Nephron progenitor cell (in vitro differentiated cells): ENCODE data around the gene LRRC42.

Experiments
- DNase-seq: peaks from one replicate; pipeline ENCODE4 v3.0.0; 2021
- H3K27ac Mint-ChIP-seq: 2 replicates; pipeline ENCODE4 v1.8.0; 2021; ENCODE audit warnings: mild to moderate bottlenecking, moderate library complexity, mixed read lengths
- H3K27me3 Mint-ChIP-seq: 2 replicates; pipeline ENCODE4 v1.8.0; 2021; ENCODE audit warnings: mild to moderate bottlenecking, low read depth, mixed read lengths; ENCODE audit not compliant: poor library complexity
- H3K36me3 Mint-ChIP-seq: 2 replicates; pipeline ENCODE4 v1.8.0; 2021; ENCODE audit warnings: low read depth, mixed read lengths
- H3K4me1 Mint-ChIP-seq: 2 replicates; pipeline ENCODE4 v1.8.0; 2021; ENCODE audit warnings: mixed read lengths
- H3K4me3 Mint-ChIP-seq: 2 replicates; pipeline ENCODE4 v1.8.0; 2021; ENCODE audit warnings: mild to moderate bottlenecking, moderate library complexity, mixed read lengths
- H3K9me3 Mint-ChIP-seq: 2 replicates; pipeline ENCODE4 v1.8.0; 2021; ENCODE audit warnings: mild to moderate bottlenecking, moderate library complexity, mixed read lengths
- TF ChIP-seq, protein P1 (sequence below): fragments of 200-600 bp; sonication (generic); IDR thresholded peaks from 2 replicates; pipeline ENCODE4 v1.5.0; 2021; ENCODE audit warnings: antibody characterized with exemption

The LRRC42 gene

GRCh38 chr1:54008876-54009275 is 62.7 kb downstream of the LRRC42 start:
- Mint-ChIP-seq H3K4me1 (peaks cover 22% of the 10 kb centered on the region), H3K27me3 (peaks cover 27% of the 10 kb centered on the region)

DNA sequence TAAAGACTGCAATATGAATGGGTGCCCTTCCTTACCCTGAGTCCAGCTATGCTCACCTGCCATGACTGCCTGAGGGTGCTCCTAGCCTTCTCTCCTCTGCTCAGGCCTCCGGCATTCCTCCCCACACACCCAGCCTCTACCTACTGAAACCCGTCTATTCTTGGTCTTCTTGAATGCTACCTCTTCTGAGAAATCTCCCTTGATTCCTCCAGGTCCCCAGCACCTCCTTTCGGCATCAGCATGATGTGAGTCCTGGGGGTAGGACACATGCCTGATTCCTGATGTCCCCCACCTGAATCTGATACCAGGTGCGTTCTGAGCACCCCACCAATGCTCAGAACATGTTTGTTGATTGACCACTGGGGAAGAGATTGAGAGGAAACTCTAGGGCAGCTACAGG is 63.3 kb downstream of the LRRC42 start:
- H3K9me3 Mint-ChIP-seq: peaks cover 10% of the 10 kb centered on the region
- TF ChIP-seq, protein P1, sequence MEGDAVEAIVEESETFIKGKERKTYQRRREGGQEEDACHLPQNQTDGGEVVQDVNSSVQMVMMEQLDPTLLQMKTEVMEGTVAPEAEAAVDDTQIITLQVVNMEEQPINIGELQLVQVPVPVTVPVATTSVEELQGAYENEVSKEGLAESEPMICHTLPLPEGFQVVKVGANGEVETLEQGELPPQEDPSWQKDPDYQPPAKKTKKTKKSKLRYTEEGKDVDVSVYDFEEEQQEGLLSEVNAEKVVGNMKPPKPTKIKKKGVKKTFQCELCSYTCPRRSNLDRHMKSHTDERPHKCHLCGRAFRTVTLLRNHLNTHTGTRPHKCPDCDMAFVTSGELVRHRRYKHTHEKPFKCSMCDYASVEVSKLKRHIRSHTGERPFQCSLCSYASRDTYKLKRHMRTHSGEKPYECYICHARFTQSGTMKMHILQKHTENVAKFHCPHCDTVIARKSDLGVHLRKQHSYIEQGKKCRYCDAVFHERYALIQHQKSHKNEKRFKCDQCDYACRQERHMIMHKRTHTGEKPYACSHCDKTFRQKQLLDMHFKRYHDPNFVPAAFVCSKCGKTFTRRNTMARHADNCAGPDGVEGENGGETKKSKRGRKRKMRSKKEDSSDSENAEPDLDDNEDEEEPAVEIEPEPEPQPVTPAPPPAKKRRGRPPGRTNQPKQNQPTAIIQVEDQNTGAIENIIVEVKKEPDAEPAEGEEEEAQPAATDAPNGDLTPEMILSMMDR: no peak
- no peaks in the 10 kb centered on the region for H3K36me3 Mint-ChIP-seq
- H3K4me3 Mint-ChIP-seq: no peak overlapping the region
- H3K4me1 Mint-ChIP-seq: peaks cover 23% of the 10 kb centered on the region
- peaks cover 27% of the 10 kb centered on the region for H3K27me3 Mint-ChIP-seq
- DNase-seq: no peak
- H3K27ac Mint-ChIP-seq: no peak overlapping the region

More at GRCh38 chr1:54008876-54009275, 62.7 kb downstream of the LRRC42 start:
- peaks cover 10% of the 10 kb centered on the region for H3K9me3 Mint-ChIP-seq
- no peak for DNase-seq
- H3K4me3 Mint-ChIP-seq: no peak overlapping the region
- H3K36me3 Mint-ChIP-seq: no peaks in the 10 kb centered on the region
- H3K27ac Mint-ChIP-seq: no peak overlapping the region
- TF ChIP-seq, protein P1: no peak

DNA sequence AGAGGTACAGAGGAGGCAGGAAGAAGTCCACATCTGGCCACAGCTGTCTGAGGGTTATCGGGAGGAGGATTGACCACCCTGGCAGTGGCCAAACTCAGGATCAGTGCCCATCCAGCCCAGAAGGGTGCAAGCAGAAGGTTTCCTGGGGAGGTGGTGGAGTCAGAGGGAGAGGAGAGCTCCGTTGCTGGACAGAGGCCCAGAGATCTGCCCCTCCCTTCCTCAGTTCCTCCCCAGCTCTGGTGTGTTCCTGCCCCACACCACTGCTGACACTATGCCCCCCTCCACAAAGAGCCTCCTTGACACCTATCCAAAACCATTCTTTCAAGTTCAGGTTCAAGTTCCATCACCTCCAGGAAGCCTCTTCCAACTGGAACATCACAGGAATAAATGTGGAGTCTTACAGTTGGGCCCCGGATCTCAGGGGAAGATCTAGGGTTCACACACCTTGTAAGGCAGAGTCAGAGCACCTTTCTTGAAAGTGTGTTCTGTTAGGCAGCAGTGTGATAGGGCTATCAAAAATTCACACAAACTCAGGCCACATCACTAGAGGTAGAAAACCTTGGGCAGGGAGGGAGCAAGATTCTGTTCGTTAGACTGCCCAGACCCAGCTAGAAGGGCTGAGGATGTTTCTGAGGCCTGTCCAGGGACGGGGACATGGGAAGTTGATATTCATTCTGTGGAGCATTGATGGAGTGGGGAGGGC is 64.4 kb downstream of the LRRC42 start:
- Mint-ChIP-seq H3K4me1 (peaks cover 23% of the 10 kb centered on the region), H3K27me3 (peaks cover 27% of the 10 kb centered on the region)

GRCh38 chr1:54011316-54012007 is 65.3 kb downstream of the LRRC42 start:
- no peak for DNase-seq
- H3K36me3 Mint-ChIP-seq: no peaks in the 10 kb centered on the region
- TF ChIP-seq, protein P1: no peak
- peak overlapping the region; percentile 79 for H3K27ac Mint-ChIP-seq
- H3K4me3 Mint-ChIP-seq: no peak overlapping the region
- H3K27me3 Mint-ChIP-seq: peaks cover 30% of the 10 kb centered on the region
- H3K9me3 Mint-ChIP-seq: peaks cover under 1% of the 10 kb centered on the region
- peaks cover 19% of the 10 kb centered on the region for H3K4me1 Mint-ChIP-seq

More for the DNA sequence above, 64.4 kb downstream of the LRRC42 start:
- Mint-ChIP-seq H3K36me3 (no peaks in the 10 kb centered on the region), H3K4me3 (no peak overlapping the region), H3K27ac (peak overlapping the region; percentile 67), H3K9me3 (peaks cover 6% of the 10 kb centered on the region)
- DNase-seq: no peak
- TF ChIP-seq, protein P1: no peak

GRCh38 chr1:54012008-54012325 is 65.8 kb downstream of the LRRC42 start:
- Mint-ChIP-seq H3K4me1 (peaks cover 14% of the 10 kb centered on the region), H3K4me3 (no peak overlapping the region), H3K27ac (peak overlapping the region; percentile 79), H3K27me3 (peaks cover 30% of the 10 kb centered on the region), H3K36me3 (no peaks in the 10 kb centered on the region), H3K9me3 (no peaks in the 10 kb centered on the region)
- TF ChIP-seq, protein P1: no peak
- DNase-seq: no peak
